IMR-90 (cell line): ENCODE measurements around the gene ZNF532. TPM values are rescaled to one million over a fixed set of nuclear protein-coding genes. Genes with fewer than 3 reads are reported as not detected.

ENCODE experiments used
- ATAC-seq: fragments of 200-7000 bp; cut with Tn5 transposase; 2 replicates; pipeline ENCODE4 v1.9.1; 2020; ENCODE audit warnings: low read depth, mild to moderate bottlenecking, moderate library complexity
- BruUV-seq: library from RNA; stranded (reverse); fragments of 400-500 nt; replicated peaks from 2 replicates; lab custom pipeline; 2021; lab: Mats Ljungman, UMichigan
- CTCF ChIA-PET: fragments of 300-600 bp; formaldehyde crosslinking; extraction: SDS; loops from one replicate; lab custom pipeline; 2021; ENCODE audit warnings: antibody characterized with exemption; lab: Yijun Ruan, JAX
- POLR2A ChIA-PET: fragments of 300-600 bp; sonication (Branson Sonifier 250); formaldehyde crosslinking; loops from one replicate; lab custom pipeline; 2022; ENCODE audit warnings: antibody characterized with exemption; ENCODE audit not compliant: unreplicated experiment; lab: Charles Lee
- DNase-seq: peaks from one replicate; pipeline ENCODE4 v3.0.0; 2013
- H2AFZ ChIP-seq: replicated peaks from 2 replicates; pipeline ENCODE3; 2013; ENCODE audit warnings: low read length, mild to moderate bottlenecking; ENCODE audit not compliant: poor library complexity
- H2AK5ac ChIP-seq: 2 replicates; pipeline ENCODE4 v1.6.1; 2013; ENCODE audit warnings: low read depth, low read length, inconsistent platforms
- H2AK9ac ChIP-seq: replicated peaks from 2 replicates; pipeline ENCODE3; 2013; ENCODE audit warnings: mild to moderate bottlenecking, low read depth, low read length, moderate library complexity; ENCODE audit not compliant: poor library complexity
- H2BK120ac ChIP-seq: 2 replicates; pipeline ENCODE4 v1.6.1; 2013; ENCODE audit warnings: low read depth, low read length, inconsistent platforms
- H2BK15ac ChIP-seq: 3 replicates; pipeline ENCODE4 v1.6.1; 2013; ENCODE audit warnings: low read depth, low read length, inconsistent platforms
- H2BK20ac ChIP-seq: 2 replicates; pipeline ENCODE4 v1.6.1; 2013; ENCODE audit warnings: low read depth, mild to moderate bottlenecking, inconsistent platforms, low read length, moderate library complexity
- H2BK5ac ChIP-seq: 2 replicates; pipeline ENCODE4 v1.6.1; 2013; ENCODE audit warnings: mild to moderate bottlenecking, low read depth, low read length, inconsistent platforms; ENCODE audit not compliant: poor library complexity, severe bottlenecking
- H3K14ac ChIP-seq: replicated peaks from 2 replicates; pipeline ENCODE4 v1.6.1; 2013; ENCODE audit warnings: low read depth, low read length, inconsistent platforms
- H3K18ac ChIP-seq: 2 replicates; pipeline ENCODE4 v1.6.1; 2013; ENCODE audit warnings: low read depth, low read length, control low read depth
- H3K23ac ChIP-seq: 2 replicates; pipeline ENCODE4 v1.6.1; 2013; ENCODE audit warnings: low read depth, low read length, inconsistent platforms
- H3K27ac ChIP-seq: 2 replicates; pipeline ENCODE4 v1.5.1; 2013; ENCODE audit warnings: mild to moderate bottlenecking, control low read depth, low read length; ENCODE audit not compliant: insufficient read depth
- H3K27me3 ChIP-seq: 2 replicates; pipeline ENCODE4 v1.6.1; 2013; ENCODE audit warnings: low read length; ENCODE audit not compliant: control insufficient read depth, insufficient read depth
- H3K36me3 ChIP-seq: 2 replicates; pipeline ENCODE4 v1.6.1; 2013; ENCODE audit warnings: low read length, mixed read lengths; ENCODE audit not compliant: control insufficient read depth, insufficient read depth
- H3K4ac ChIP-seq: 2 replicates; pipeline ENCODE4 v1.6.1; 2013; ENCODE audit warnings: low read depth, low read length, inconsistent platforms
- H3K4me1 ChIP-seq: 2 replicates; pipeline ENCODE4 v1.6.1; 2013; ENCODE audit warnings: low read length, mixed read lengths; ENCODE audit not compliant: control insufficient read depth, insufficient read depth
- H3K4me2 ChIP-seq: 2 replicates; pipeline ENCODE4 v1.6.1; 2013; ENCODE audit warnings: low read depth, mild to moderate bottlenecking, control low read depth, low read length, moderate library complexity
- H3K4me3 ChIP-seq: 2 replicates; pipeline ENCODE4 v1.5.1; 2013; ENCODE audit warnings: low read depth, mild to moderate bottlenecking, control low read depth, low read length, moderate library complexity; ENCODE audit not compliant: insufficient read depth
- H3K56ac ChIP-seq: 2 replicates; pipeline ENCODE4 v1.6.1; 2013; ENCODE audit warnings: low read length, inconsistent platforms; ENCODE audit not compliant: insufficient read depth; ENCODE audit errors: extremely low read depth
- H3K79me1 ChIP-seq, 2 experiments: 2 replicates each; pipeline ENCODE4 v1.6.1; 2013; ENCODE audit warnings: low read length in 2 of 2, inconsistent platforms in 1 of 2, low read depth in 1 of 2
- H3K9ac ChIP-seq: 2 replicates; pipeline ENCODE4 v1.6.1; 2013; ENCODE audit warnings: low read depth, low read length, control low read depth
- H3K9me1 ChIP-seq: 2 replicates; pipeline ENCODE4 v1.6.1; 2013; ENCODE audit warnings: low read length, inconsistent platforms; ENCODE audit not compliant: insufficient read depth
- H3K9me3 ChIP-seq: 2 replicates; pipeline ENCODE4 v1.6.1; 2013; ENCODE audit warnings: low read length; ENCODE audit not compliant: control insufficient read depth, insufficient read depth
- H4K20me1 ChIP-seq: 2 replicates; pipeline ENCODE4 v1.6.1; 2013; ENCODE audit warnings: low read length, inconsistent platforms; ENCODE audit not compliant: insufficient read depth
- H4K5ac ChIP-seq: 2 replicates; pipeline ENCODE4 v1.6.1; 2013; ENCODE audit warnings: mild to moderate bottlenecking, low read depth, low read length, control low read depth
- H4K8ac ChIP-seq, 2 experiments: 2 replicates each; pipeline ENCODE4 v1.6.1; 2013; ENCODE audit warnings: low read depth in 2 of 2, low read length in 2 of 2, control low read depth in 1 of 2, inconsistent platforms in 1 of 2
- H4K91ac ChIP-seq: 2 replicates; pipeline ENCODE4 v1.6.1; 2013; ENCODE audit warnings: low read depth, low read length, inconsistent platforms; ENCODE audit not compliant: insufficient read depth
- BHLHE40 ChIP-seq: fragments of 150-350 bp; IDR thresholded peaks from 2 replicates; pipeline ENCODE4 v1.6.1; 2016; ENCODE audit warnings: mild to moderate bottlenecking, low read depth, low read length
- CEBPB ChIP-seq: IDR thresholded peaks from 2 replicates; pipeline ENCODE4 v1.6.1; 2012; ENCODE audit warnings: low read depth, low read length, improper control_type of control experiment
- CHD1 ChIP-seq: IDR thresholded peaks from 2 replicates; pipeline ENCODE4 v1.6.1; 2012; ENCODE audit warnings: low read depth, low read length, improper control_type of control experiment
- CTCF ChIP-seq: conservative IDR thresholded peaks from 2 replicates; pipeline ENCODE4 v1.5.1; 2012; ENCODE audit warnings: mild to moderate bottlenecking, low read depth, low read length, improper control_type of control experiment
- ELK1 ChIP-seq: fragments of 150-350 bp; IDR thresholded peaks from 2 replicates; pipeline ENCODE4 v1.6.1; 2016; ENCODE audit warnings: low read depth, mild to moderate bottlenecking, low read length, moderate library complexity, borderline replicate concordance
- FOS ChIP-seq: fragments of 150-350 bp; IDR thresholded peaks from 2 replicates; pipeline ENCODE4 v1.6.1; 2016; ENCODE audit warnings: low read depth, low read length
- MAFK ChIP-seq: IDR thresholded peaks from 2 replicates; pipeline ENCODE4 v1.6.1; 2012; ENCODE audit warnings: low read depth, low read length, improper control_type of control experiment
- MAZ ChIP-seq: IDR thresholded peaks from 2 replicates; pipeline ENCODE4 v1.6.1; 2012; ENCODE audit warnings: low read depth, mild to moderate bottlenecking, low read length, improper control_type of control experiment, moderate library complexity, borderline replicate concordance
- MXI1 ChIP-seq: IDR thresholded peaks from 2 replicates; pipeline ENCODE4 v1.6.1; 2012; ENCODE audit warnings: low read depth, mild to moderate bottlenecking, low read length, moderate library complexity, borderline replicate concordance
- RAD21 ChIP-seq: IDR thresholded peaks from 2 replicates; pipeline ENCODE4 v1.6.1; 2012; ENCODE audit warnings: low read length, improper control_type of control experiment
- RFX5 ChIP-seq: IDR thresholded peaks from 2 replicates; pipeline ENCODE4 v1.8.0; 2012; ENCODE audit warnings: low read depth, mild to moderate bottlenecking, low read length, moderate library complexity
- SMC3 ChIP-seq: fragments of 150-350 bp; IDR thresholded peaks from 2 replicates; pipeline ENCODE4 v1.6.1; 2016; ENCODE audit warnings: low read depth, mild to moderate bottlenecking, antibody characterized with exemption, low read length, moderate library complexity
- USF2 ChIP-seq: fragments of 150-350 bp; IDR thresholded peaks from 2 replicates; pipeline ENCODE4 v1.6.1; 2017; ENCODE audit warnings: mild to moderate bottlenecking, antibody characterized with exemption, low read length, low read depth
- WGBS, 2 experiments: methylation state at CpG; one replicate each; pipeline versions ENCODE4 v1.1.5 to v1.1.7; 2013; ENCODE audit warnings: missing lambda C conversion rate in 2 of 2; ENCODE audit not compliant: insufficient read length in 1 of 2; ENCODE audit errors: extremely low coverage in 2 of 2; 5-methylcytosine and 5-hydroxymethylcytosine counted together
- dilution Hi-C: fragments of 300-500 bp; cut with HindIII; formaldehyde crosslinking; loops from one replicate; pipeline ENCODE4 v1.14.3; 2018; ENCODE audit warnings: low sequenced_read_pairs; ENCODE audit not compliant: unreplicated experiment
- in situ Hi-C: fragments of 300-500 bp; cut with MboI; formaldehyde crosslinking; loops from 3 replicates; pipeline ENCODE4 v1.14.3; 2019; ENCODE audit warnings: low sequenced_read_pairs, inconsistent platforms, mixed read lengths
- intact Hi-C: fragments of 100-400 bp; cut with micrococcal nuclease; formaldehyde crosslinking; loops from 2 replicates; pipeline ENCODE4 v1.10.0; 2022
- polyA plus RNA-seq, 3 experiments: library from polyadenylated mRNA; depleted of rRNA; stranded (reverse); fragments of >200 nt; gene quantifications; 2 replicates each; pipeline ENCODE4 v1.2.3, GENCODE V29; 2012; ENCODE audit warnings: low replicate concordance in 1 of 3
- total RNA-seq: library from RNA; depleted of rRNA; stranded (reverse); fragments of >200 nt; gene quantifications from 2 replicates; pipeline ENCODE4 v1.2.3, GENCODE V29; 2012

ZNF532 gene
- total and polyA plus RNA-seq, 2 of the 4 experiments (the other 2 are of a cell fraction) = 29.9 to 45.8 TPM

- Histone ChIP-seq H3K36me3 (peaks cover 17% of the 10 kb centered on the region), H2AFZ (no peak overlapping the region), H3K4me1 (peaks cover 24% of the 10 kb centered on the region), H2AK5ac (0 out of 2 replicates have a peak overlapping the region, but pooled peaks have one; percentile 29), H2BK15ac (peak overlapping the region; percentile 7; the same call in 1 of the 3 replicates), H3K4me3 (no peak overlapping the region), H3K27ac (peak overlapping the region; percentile 25; the same call in 1 of the 2 replicates), H2BK5ac (peak overlapping the region; percentile 40), H3K4ac (peak overlapping the region; percentile 69), H3K14ac (peak overlapping the region; percentile 78), H3K56ac (no peak overlapping the region), H3K79me1 (peaks cover 47 to 68% of the 10 kb centered on the region in 2 experiments), H2BK120ac (peak overlapping the region; percentile 76), H2AK9ac (no peak overlapping the region), H3K9me1 (peaks cover 38% of the 10 kb centered on the region), H4K5ac (peak overlapping the region; percentile 59), H4K8ac (peak overlapping the region in 1 of 2 experiments; percentile 46; a peak in 1 of 4 replicates), H3K23ac (peak overlapping the region; percentile 75; the same call in 1 of the 2 replicates), H3K9ac (0 out of 2 replicates have a peak overlapping the region, but pooled peaks have one; percentile 9), H4K91ac (peak overlapping the region; percentile 38), H3K27me3 (no peaks in the 10 kb centered on the region), H3K18ac (peak overlapping the region; percentile 84), H4K20me1 (no peaks in the 10 kb centered on the region; the same call in 1 of the 2 replicates), H3K9me3 (no peaks in the 10 kb centered on the region), H3K4me2 (peak overlapping the region; percentile 38; the same call in 1 of the 2 replicates), H2BK20ac (peak overlapping the region; percentile 57)
- dilution Hi-C loops (no loop called here), intact Hi-C loops (no loop called here), in situ Hi-C loops (no loop called here)
- CTCF ChIA-PET = no interaction called here
- ATAC-seq (no peak), DNase-seq (no peak)
- WGBS, 2 experiments = 100% methylated on average over 1 of the region's 5 CpGs; no CpG with 5 or more reads in 1 of the 2 experiments
- POLR2A ChIA-PET = no interaction called here
- TF ChIP-seq MXI1 (no peak), RFX5 (no peak), FOS (no peak), SMC3 (no peak), CTCF (no peak), RAD21 (no peak), CEBPB (no peak), BHLHE40 (no peak), USF2 (no peak), CHD1 (no peak), MAFK (no peak), MAZ (no peak), ELK1 (no peak)
- BruUV-seq = no TSS peak
Observed at GRCh38 chr18:58965291-58966004, 100.8 kb downstream of the ZNF532 start.
